ENCODE data around the gene DOCK2. TPM values are rescaled to one million over a fixed set of nuclear protein-coding genes. Genes with fewer than 3 reads are reported as not detected.
A peak's percentile ranks its signal among the peaks of the same experiment; 100 is the strongest.

The DOCK2 gene
- total RNA-seq, 1 experiment from 2014 or later: 2.2 TPM

DNA sequence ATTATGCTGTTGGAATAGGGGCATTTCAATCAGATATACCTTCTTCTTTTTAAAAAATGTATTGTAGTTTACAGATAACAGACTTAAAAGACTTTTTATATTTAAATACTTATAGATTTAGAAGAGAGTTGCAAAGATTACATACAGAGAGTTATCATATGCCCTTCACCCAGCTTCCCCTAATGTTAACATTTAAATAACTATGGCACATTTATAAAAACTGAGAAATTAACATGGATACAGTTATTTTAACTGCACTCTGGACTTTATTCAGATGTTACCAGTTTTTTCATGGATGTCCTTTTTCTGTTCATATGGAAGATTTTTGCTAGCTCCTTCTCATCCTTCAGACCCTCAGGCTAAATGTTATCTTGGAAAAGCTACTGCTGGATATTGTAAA is 123.2 kb downstream of the DOCK2 start:
- CTCF ChIA-PET: no interaction called here
- Histone ChIP-seq H3K27ac (ENCODE audit: low read depth, low read length, poor library complexity, severe bottlenecking) (no peak overlapping the region), H3K4me3 (ENCODE audit: low read depth, low read length, poor library complexity, severe bottlenecking) (no peak overlapping the region), H3K4me1 (ENCODE audit: insufficient read depth, low read length, poor library complexity, severe bottlenecking) (peaks cover 7% of the 10 kb centered on the region), H3K27me3 (replicated peaks; ENCODE audit: insufficient read depth, low read depth, low read length, poor library complexity) (no peaks in the 10 kb centered on the region), H3K9me3 (ENCODE audit: low read depth, low read length, poor library complexity, severe bottlenecking) (no peaks in the 10 kb centered on the region), H3K36me3 (ENCODE audit: insufficient read depth, low read length, poor library complexity, severe bottlenecking) (no peaks in the 10 kb centered on the region)
- intact Hi-C loops (cut with micrococcal nuclease; ENCODE audit: unreplicated experiment): no loop called here
- TF ChIP-seq, protein P1, sequence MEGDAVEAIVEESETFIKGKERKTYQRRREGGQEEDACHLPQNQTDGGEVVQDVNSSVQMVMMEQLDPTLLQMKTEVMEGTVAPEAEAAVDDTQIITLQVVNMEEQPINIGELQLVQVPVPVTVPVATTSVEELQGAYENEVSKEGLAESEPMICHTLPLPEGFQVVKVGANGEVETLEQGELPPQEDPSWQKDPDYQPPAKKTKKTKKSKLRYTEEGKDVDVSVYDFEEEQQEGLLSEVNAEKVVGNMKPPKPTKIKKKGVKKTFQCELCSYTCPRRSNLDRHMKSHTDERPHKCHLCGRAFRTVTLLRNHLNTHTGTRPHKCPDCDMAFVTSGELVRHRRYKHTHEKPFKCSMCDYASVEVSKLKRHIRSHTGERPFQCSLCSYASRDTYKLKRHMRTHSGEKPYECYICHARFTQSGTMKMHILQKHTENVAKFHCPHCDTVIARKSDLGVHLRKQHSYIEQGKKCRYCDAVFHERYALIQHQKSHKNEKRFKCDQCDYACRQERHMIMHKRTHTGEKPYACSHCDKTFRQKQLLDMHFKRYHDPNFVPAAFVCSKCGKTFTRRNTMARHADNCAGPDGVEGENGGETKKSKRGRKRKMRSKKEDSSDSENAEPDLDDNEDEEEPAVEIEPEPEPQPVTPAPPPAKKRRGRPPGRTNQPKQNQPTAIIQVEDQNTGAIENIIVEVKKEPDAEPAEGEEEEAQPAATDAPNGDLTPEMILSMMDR (conservative IDR thresholded peaks at IDR 0.05; ENCODE audit: low read depth, low read length): no peak
- TF ChIP-seq EZH2 (IDR thresholded peaks at IDR 0.05; ENCODE audit: borderline replicate concordance, low read depth, low read length, poor library complexity, severe bottlenecking): no peak
- DNase-seq (ENCODE audit: low spot score): no peak
- POLR2A ChIA-PET (ENCODE audit: low non-redundant PET): no interaction called here
- no TSS peak for BruUV-seq (replicated peaks)

GRCh38 chr5:169762338-169763095 is 125.4 kb downstream of the DOCK2 start:
- H3K36me3 ChIP-seq (ENCODE audit: insufficient read depth, low read length, poor library complexity, severe bottlenecking): no peaks in the 10 kb centered on the region
- ChIA-PET POLR2A (ENCODE audit: low non-redundant PET) (no interaction called here), CTCF (no interaction called here)
- no peak overlapping the region for H3K27ac ChIP-seq (ENCODE audit: low read depth, low read length, poor library complexity, severe bottlenecking)
- H3K4me1 ChIP-seq (ENCODE audit: insufficient read depth, low read length, poor library complexity, severe bottlenecking): peaks cover 7% of the 10 kb centered on the region
- intact Hi-C loops (cut with micrococcal nuclease; ENCODE audit: unreplicated experiment): no loop called here
- H3K27me3 ChIP-seq (replicated peaks; ENCODE audit: insufficient read depth, low read depth, low read length, poor library complexity): no peaks in the 10 kb centered on the region
- H3K4me3 ChIP-seq (ENCODE audit: low read depth, low read length, poor library complexity, severe bottlenecking): no peak overlapping the region
- TF ChIP-seq EZH2 (IDR thresholded peaks at IDR 0.05; ENCODE audit: borderline replicate concordance, low read depth, low read length, poor library complexity, severe bottlenecking): no peak
- TF ChIP-seq, protein P1 (conservative IDR thresholded peaks at IDR 0.05; ENCODE audit: low read depth, low read length): no peak
- H3K9me3 ChIP-seq (ENCODE audit: low read depth, low read length, poor library complexity, severe bottlenecking): no peaks in the 10 kb centered on the region
- peak; percentile 44 for DNase-seq (ENCODE audit: low spot score)
- BruUV-seq (replicated peaks): no TSS peak

GRCh38 chr5:169763376-169764017 is 126.4 kb downstream of the DOCK2 start:
- intact Hi-C loops (cut with micrococcal nuclease; ENCODE audit: unreplicated experiment): no loop called here
- Histone ChIP-seq H3K36me3 (ENCODE audit: insufficient read depth, low read length, poor library complexity, severe bottlenecking) (no peaks in the 10 kb centered on the region), H3K4me3 (ENCODE audit: low read depth, low read length, poor library complexity, severe bottlenecking) (no peak overlapping the region), H3K4me1 (ENCODE audit: insufficient read depth, low read length, poor library complexity, severe bottlenecking) (peaks cover 7% of the 10 kb centered on the region), H3K9me3 (ENCODE audit: low read depth, low read length, poor library complexity, severe bottlenecking) (no peaks in the 10 kb centered on the region), H3K27me3 (replicated peaks; ENCODE audit: insufficient read depth, low read depth, low read length, poor library complexity) (no peaks in the 10 kb centered on the region), H3K27ac (ENCODE audit: low read depth, low read length, poor library complexity, severe bottlenecking) (no peak overlapping the region)
- BruUV-seq (replicated peaks): no TSS peak
- DNase-seq (ENCODE audit: low spot score): no peak
- no peak for TF ChIP-seq EZH2 (IDR thresholded peaks at IDR 0.05; ENCODE audit: borderline replicate concordance, low read depth, low read length, poor library complexity, severe bottlenecking)
- TF ChIP-seq, protein P1 (conservative IDR thresholded peaks at IDR 0.05; ENCODE audit: low read depth, low read length): no peak
- POLR2A ChIA-PET (ENCODE audit: low non-redundant PET): no interaction called here
- CTCF ChIA-PET: no interaction called here

Measured in A673 (cell line).